Neural cell (in vitro differentiated cells): Measurements from ENCODE around the gene KMT5C. TPM values are rescaled to one million over a fixed set of nuclear protein-coding genes. Genes with fewer than 3 reads are reported as not detected.

Source experiments
- H2AFZ ChIP-seq: fragments of 200-600, 300-800 bp; sonication (generic), shearing (Covaris generic); 2 replicates; pipeline ENCODE4 v1.6.0; 2014; ENCODE audit warnings: low read depth, mild to moderate bottlenecking, antibody characterized with exemption, low read length, moderate library complexity
- H3F3A ChIP-seq: fragments of 200-600 bp; shearing (Covaris generic); 2 replicates; pipeline ENCODE4 v1.6.1; 2016; ENCODE audit warnings: mild to moderate bottlenecking, moderate library complexity, mixed read lengths, antibody characterized with exemption, low read length; ENCODE audit not compliant: insufficient read depth, poor library complexity, severe bottlenecking
- H3K27ac ChIP-seq: fragments of 200-600, 300-800 bp; sonication (generic), shearing (Covaris generic); 2 replicates; pipeline ENCODE4 v1.5.1; 2014; ENCODE audit warnings: mild to moderate bottlenecking, low read length, moderate library complexity
- H3K27me3 ChIP-seq: fragments of 300-800, 200-600 bp; sonication (generic), shearing (Covaris generic); 2 replicates; pipeline ENCODE4 v1.6.0; 2014; ENCODE audit warnings: mild to moderate bottlenecking, low read depth, low read length, moderate library complexity; ENCODE audit not compliant: insufficient read depth
- H3K36me3 ChIP-seq: fragments of 300-800, 200-600 bp; sonication (generic), shearing (Covaris generic); 2 replicates; pipeline ENCODE4 v1.5.1; 2014; ENCODE audit warnings: mild to moderate bottlenecking, antibody characterized with exemption, low read length, moderate library complexity; ENCODE audit not compliant: insufficient read depth
- H3K4me2 ChIP-seq: fragments of 300-800, 200-600 bp; sonication (generic), shearing (Covaris generic); 2 replicates; pipeline ENCODE4 v1.6.0; 2014; ENCODE audit warnings: mild to moderate bottlenecking, low read length
- H3K4me3 ChIP-seq: fragments of 300-800, 200-600 bp; sonication (generic), shearing (Covaris generic); 2 replicates; pipeline ENCODE4 v1.5.1; 2014; ENCODE audit warnings: mild to moderate bottlenecking, low read length, moderate library complexity
- H3K79me2 ChIP-seq: fragments of 200-600 bp; shearing (Covaris generic); replicated peaks from 2 replicates; pipeline ENCODE4 v1.6.0; 2014; ENCODE audit warnings: mild to moderate bottlenecking, low read length, moderate library complexity; ENCODE audit not compliant: insufficient read depth
- H3K9ac ChIP-seq: fragments of 300-800, 200-600 bp; sonication (generic), shearing (Covaris generic); 2 replicates; pipeline ENCODE4 v1.6.1; 2016; ENCODE audit warnings: mild to moderate bottlenecking, low read length, mixed read lengths
- H3K9me2 ChIP-seq: fragments of 200-600 bp; shearing (Covaris generic); 2 replicates; pipeline ENCODE4 v1.6.1; 2016; ENCODE audit warnings: mild to moderate bottlenecking, low read length, mixed read lengths; ENCODE audit not compliant: insufficient read depth
- H3K9me3 ChIP-seq: fragments of 200-600, 300-800 bp; sonication (generic), shearing (Covaris generic); 2 replicates; pipeline ENCODE4 v1.6.1; 2016; ENCODE audit warnings: mild to moderate bottlenecking, mixed run types, low read length, moderate library complexity, mixed read lengths
- H4K20me1 ChIP-seq: fragments of 200-600 bp; shearing (Covaris generic); 2 replicates; pipeline ENCODE4 v1.6.1; 2016; ENCODE audit warnings: mild to moderate bottlenecking, mixed run types; ENCODE audit not compliant: insufficient read depth
- CTCF ChIP-seq: fragments of 450-650 bp; IDR thresholded peaks from 2 replicates; pipeline ENCODE4 v1.5.1; 2014; ENCODE audit warnings: antibody characterized with exemption, mild to moderate bottlenecking, moderate library complexity; ENCODE audit not compliant: poor library complexity, severe bottlenecking
- EP300 ChIP-seq: fragments of 450-650 bp; conservative IDR thresholded peaks from 2 replicates; pipeline ENCODE4 v1.6.1; 2014; ENCODE audit warnings: antibody characterized with exemption, mild to moderate bottlenecking, moderate library complexity; ENCODE audit not compliant: poor library complexity, severe bottlenecking
- EZH2 ChIP-seq: fragments of 200-600, 300-800 bp; shearing (Covaris generic), sonication (generic); IDR thresholded peaks from 2 replicates; pipeline ENCODE4 v1.6.1; 2014; ENCODE audit warnings: antibody characterized with exemption, low read length, borderline replicate concordance, mild to moderate bottlenecking; ENCODE audit not compliant: insufficient read depth, poor library complexity, severe bottlenecking
- MXI1 ChIP-seq: fragments of 450-650 bp; conservative IDR thresholded peaks from 2 replicates; pipeline ENCODE4 v1.6.1; 2014; ENCODE audit warnings: antibody characterized with exemption, mild to moderate bottlenecking; ENCODE audit not compliant: poor library complexity, severe bottlenecking
- POLR2AphosphoS5 ChIP-seq: IDR thresholded peaks from 2 replicates; pipeline ENCODE4 v1.6.1; 2012
- RAD21 ChIP-seq: fragments of 450-650 bp; conservative IDR thresholded peaks from 2 replicates; pipeline ENCODE4 v1.6.1; 2014; ENCODE audit warnings: antibody characterized with exemption, mild to moderate bottlenecking, moderate library complexity
- REST ChIP-seq: IDR thresholded peaks from 2 replicates; pipeline ENCODE4 v1.6.1; 2012; ENCODE audit warnings: borderline replicate concordance
- SMC3 ChIP-seq: fragments of 450-650 bp; conservative IDR thresholded peaks from 2 replicates; pipeline ENCODE4 v1.6.1; 2014; ENCODE audit warnings: antibody characterized with exemption, mild to moderate bottlenecking, moderate library complexity; ENCODE audit not compliant: poor library complexity
- TAF1 ChIP-seq: IDR thresholded peaks from 2 replicates; pipeline ENCODE4 v1.6.1; 2012; ENCODE audit warnings: low read depth
- polyA plus RNA-seq: library from polyadenylated mRNA; depleted of rRNA; stranded (reverse); fragments of >200 nt; gene quantifications from 2 replicates; pipeline ENCODE4 v1.2.3, GENCODE V29; 2014

The KMT5C gene
- polyA plus RNA-seq, 1 donor from 2014 or later = 50.9 TPM

- Histone ChIP-seq H3K79me2 (no peaks in the 10 kb centered on the region), H4K20me1 (no peaks in the 10 kb centered on the region), H3F3A (no peaks in the 10 kb centered on the region), H3K36me3 (no peaks in the 10 kb centered on the region), H3K9me3 (no peaks in the 10 kb centered on the region), H3K9me2 (no peaks in the 10 kb centered on the region), H3K27me3 (peaks cover 35% of the 10 kb centered on the region), H3K9ac (no peak overlapping the region), H3K4me2 (no peak overlapping the region), H2AFZ (no peak overlapping the region), H3K4me3 (no peak overlapping the region), H3K27ac (no peak overlapping the region)
- TF ChIP-seq POLR2AphosphoS5 = no peak
- TF ChIP-seq EP300 = no peak
- no peak for TF ChIP-seq SMC3
- no peak for TF ChIP-seq TAF1
- no peak for TF ChIP-seq CTCF
- TF ChIP-seq RAD21 = no peak
- TF ChIP-seq MXI1 = no peak
- TF ChIP-seq EZH2 = no peak
- no peak for TF ChIP-seq REST
These were observed 32.8 kb downstream of the KMT5C start for GRCh38 chr19:55372316-55373081.

GRCh38 chr19:55373306-55373992, 33.8 kb downstream of the KMT5C start:
- TF ChIP-seq EZH2 (no peak), TAF1 (no peak), REST (no peak), POLR2AphosphoS5 (no peak), RAD21 (no peak), MXI1 (no peak), EP300 (no peak), CTCF (no peak), SMC3 (no peak)
- H4K20me1 ChIP-seq = no peaks in the 10 kb centered on the region
- H3K9me3 ChIP-seq = no peaks in the 10 kb centered on the region
- no peak overlapping the region for H3K4me3 ChIP-seq
- no peaks in the 10 kb centered on the region for H3K9me2 ChIP-seq
- H3K36me3 ChIP-seq = no peaks in the 10 kb centered on the region
- H3F3A ChIP-seq = no peaks in the 10 kb centered on the region
- no peak overlapping the region for H2AFZ ChIP-seq
- H3K4me2 ChIP-seq = no peak overlapping the region
- H3K79me2 ChIP-seq = no peaks in the 10 kb centered on the region
- H3K9ac ChIP-seq = peak overlapping the region; percentile 14
- no peak overlapping the region for H3K27ac ChIP-seq
- H3K27me3 ChIP-seq = peaks cover 26% of the 10 kb centered on the region
